ENCODE results near the gene MED31. TPM values are rescaled to one million over a fixed set of nuclear protein-coding genes. Genes with fewer than 3 reads are reported as not detected.
A peak's percentile ranks its signal among the peaks of the same experiment; 100 is the strongest.
"Not testable (repeated sequence)": the region's sequence is repeated elsewhere in the genome, so short reads cannot be mapped to it uniquely, and the experiment has no call there.

Gene MED31
- total RNA-seq, 1 experiment from 2014 or later, result 10.6 TPM

DNA sequence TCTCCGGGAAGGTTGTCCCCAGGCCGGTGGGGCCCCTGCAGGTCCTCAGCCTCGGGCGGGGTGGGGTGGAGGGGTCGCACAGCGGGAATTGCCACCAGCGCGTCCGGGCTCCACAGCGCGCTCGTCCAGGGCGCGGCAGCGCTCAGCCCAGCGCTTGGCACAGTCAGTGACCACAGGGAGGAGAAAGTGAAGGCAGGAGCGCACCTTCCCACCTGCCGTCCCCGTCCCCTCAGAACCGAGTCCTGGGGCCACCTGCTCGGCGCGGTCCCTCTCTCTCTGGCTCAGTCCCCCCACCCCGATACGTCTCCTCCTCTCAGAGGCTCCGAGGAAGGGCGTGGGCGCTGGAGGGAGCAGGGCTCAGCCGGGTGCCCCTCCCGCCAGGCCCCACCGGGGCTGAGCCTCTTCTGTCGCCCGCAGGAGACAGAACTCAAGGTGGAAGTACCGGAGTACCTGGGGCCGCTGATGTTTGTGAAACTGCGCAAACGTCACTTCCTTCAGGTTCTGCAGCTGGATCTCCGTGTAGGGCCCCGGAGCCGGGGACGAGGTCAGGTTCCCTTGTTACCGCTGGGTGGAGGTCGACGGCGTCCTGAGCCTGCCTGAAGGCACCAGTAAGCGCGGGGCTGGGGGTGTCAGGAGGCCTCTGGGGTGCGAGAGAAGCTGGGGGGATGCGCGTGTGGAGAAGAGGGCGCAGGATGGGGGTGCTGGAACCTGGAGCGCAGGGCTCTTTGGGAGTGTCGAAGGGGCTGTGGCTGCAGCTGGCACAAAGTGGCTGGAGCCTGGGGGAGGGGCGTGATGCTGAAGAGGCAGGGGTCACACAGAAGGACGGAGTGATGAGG is 5.6 kb upstream of the MED31 start:
- POLR2A ChIA-PET, result interaction anchor here (0.7 kb wide), 1 partner anchor 63 kb away, joined by 3 read pairs; no protein-coding TSS in a partner anchor
- peaks cover 65% of the 10 kb centered on the region for H3K27me3 Mint-ChIP-seq (ENCODE audit: low read depth)
- TF ChIP-seq, protein P1, sequence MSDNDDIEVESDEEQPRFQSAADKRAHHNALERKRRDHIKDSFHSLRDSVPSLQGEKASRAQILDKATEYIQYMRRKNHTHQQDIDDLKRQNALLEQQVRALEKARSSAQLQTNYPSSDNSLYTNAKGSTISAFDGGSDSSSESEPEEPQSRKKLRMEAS (CRISPR knock-in tag; IDR thresholded peaks at IDR 0.05), result peak; percentile 26; the same call in 1 of the 2 replicates
- TF ChIP-seq, protein P2, sequence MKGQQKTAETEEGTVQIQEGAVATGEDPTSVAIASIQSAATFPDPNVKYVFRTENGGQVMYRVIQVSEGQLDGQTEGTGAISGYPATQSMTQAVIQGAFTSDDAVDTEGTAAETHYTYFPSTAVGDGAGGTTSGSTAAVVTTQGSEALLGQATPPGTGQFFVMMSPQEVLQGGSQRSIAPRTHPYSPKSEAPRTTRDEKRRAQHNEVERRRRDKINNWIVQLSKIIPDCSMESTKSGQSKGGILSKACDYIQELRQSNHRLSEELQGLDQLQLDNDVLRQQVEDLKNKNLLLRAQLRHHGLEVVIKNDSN (CRISPR knock-in tag; IDR thresholded peaks at IDR 0.05), result 0 out of 2 replicates have a peak, but pooled peaks have one; percentile 17
- TF ChIP-seq CREM (CRISPR knock-in tag; IDR thresholded peaks at IDR 0.05), result peak; percentile 57; the same call in 1 of the 2 replicates
- H3K4me3 Mint-ChIP-seq, result peak overlapping the region; percentile 85
- peak; percentile 58 for ATAC-seq
- H3K9me3 Mint-ChIP-seq, H3K36me3 Mint-ChIP-seq, H3K27ac Mint-ChIP-seq: not testable (repeated sequence)
- peak; percentile 69 for DNase-seq (ENCODE audit: low spot score)
- CTCF ChIA-PET, result interaction anchor here (0.8 to 1.5 kb wide), 6 partner anchors 9 to 254 kb away, joined by 3 to 9 read pairs (median 5); partner anchors contain the start of gene SLC13A5
- peaks cover 38% of the 10 kb centered on the region for H3K4me1 Mint-ChIP-seq

DNA sequence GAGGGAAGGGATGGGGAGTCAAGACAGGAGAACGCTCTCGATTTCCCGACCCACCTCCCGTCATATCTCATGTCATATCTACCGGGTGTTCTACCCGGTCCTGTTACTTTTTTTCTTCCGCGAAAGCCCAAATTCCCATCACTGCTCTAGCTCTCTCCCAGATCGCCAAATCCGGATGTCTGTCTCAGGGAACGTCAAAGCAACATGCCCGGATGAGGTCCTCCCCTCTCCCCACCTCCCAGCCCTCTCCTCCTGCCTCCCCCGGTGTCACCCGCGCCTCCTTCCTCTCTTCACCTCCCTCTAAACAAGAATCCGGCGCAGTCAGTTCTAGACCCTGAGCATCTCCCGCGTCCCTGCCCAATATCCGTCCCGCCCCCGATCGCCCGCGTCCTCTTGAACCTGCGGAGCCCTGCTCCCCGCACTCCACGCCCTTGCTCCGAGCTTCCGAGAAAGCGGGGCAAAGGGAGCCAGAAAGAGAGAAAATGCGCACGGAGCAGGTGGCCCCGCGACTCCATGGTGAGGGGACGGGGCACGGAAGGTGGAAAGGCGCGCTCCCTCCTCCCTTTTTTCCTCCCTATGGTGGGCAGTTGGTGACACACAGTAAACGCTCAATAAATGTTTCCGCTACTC is 4.4 kb upstream of the MED31 start:
- H3K27ac Mint-ChIP-seq; CTCF ChIA-PET; DNase-seq (ENCODE audit: low spot score); POLR2A ChIA-PET; ATAC-seq; H3K36me3 Mint-ChIP-seq; H3K9me3 Mint-ChIP-seq: not testable (repeated sequence)
- Mint-ChIP-seq H3K27me3 (ENCODE audit: low read depth) (peaks cover 60% of the 10 kb centered on the region), H3K4me3 (peak overlapping the region; percentile 85), H3K4me1 (peaks cover 38% of the 10 kb centered on the region)

DNA sequence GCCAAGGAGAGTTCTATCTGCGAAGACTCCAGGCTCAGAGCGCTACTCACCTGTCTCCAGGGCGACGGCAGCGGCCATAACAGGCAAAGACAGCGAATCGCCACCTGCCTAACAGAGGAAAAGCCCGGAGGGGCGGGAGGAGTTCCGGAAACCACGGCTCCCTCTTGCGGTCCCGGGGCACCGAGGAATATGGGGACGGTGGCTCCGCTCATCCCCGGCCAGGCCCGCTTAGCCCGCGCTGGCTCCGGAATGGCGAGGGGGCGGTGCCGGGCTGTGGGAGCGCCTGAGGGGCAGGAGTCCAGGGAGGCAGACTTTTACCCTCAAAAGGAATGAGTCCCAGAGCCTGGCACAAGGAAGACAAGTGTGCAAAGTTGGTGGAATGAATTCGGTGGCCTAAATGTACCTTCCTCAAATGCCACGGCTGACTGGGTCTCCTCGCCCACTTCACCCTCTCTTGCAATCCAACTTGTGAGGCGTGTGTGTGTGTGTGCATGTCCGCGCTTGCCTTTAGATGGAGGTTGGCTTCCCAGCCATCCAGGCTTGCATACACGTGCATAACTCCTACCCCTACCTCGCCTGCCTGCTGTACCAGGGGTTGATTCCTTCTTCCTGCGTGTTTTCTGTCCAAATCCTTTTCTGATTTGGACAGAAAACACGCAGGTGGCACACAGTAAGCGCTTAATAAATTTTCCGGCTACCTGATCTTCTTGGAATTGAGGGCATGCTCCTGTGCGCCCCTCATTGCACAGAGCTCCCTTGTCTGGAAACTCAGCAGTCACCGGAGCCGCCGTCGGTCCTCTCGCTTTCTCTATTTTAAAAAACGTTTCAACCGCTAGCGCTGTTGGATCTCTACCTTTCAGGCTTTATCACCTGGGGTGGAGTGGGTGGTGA is 3.7 kb upstream of the MED31 start:
- CTCF ChIA-PET, result interaction anchor here (1.1 kb wide), 1 partner anchor 160 kb away, joined by 3 read pairs; no protein-coding TSS in a partner anchor
- POLR2A ChIA-PET, result no interaction called here
- H3K27me3 Mint-ChIP-seq (ENCODE audit: low read depth), result peaks cover 54% of the 10 kb centered on the region
- TF ChIP-seq ZNF671 (CRISPR knock-in tag; IDR thresholded peaks at IDR 0.05) (no peak), JUN (CRISPR knock-in tag; IDR thresholded peaks at IDR 0.05) (no peak), SP1 (CRISPR knock-in tag; conservative IDR thresholded peaks at IDR 0.05) (no peak), ETV6 (CRISPR knock-in tag; IDR thresholded peaks at IDR 0.05) (0 out of 2 replicates have a peak, but pooled peaks have one; percentile 37)
- TF ChIP-seq, protein P3, sequence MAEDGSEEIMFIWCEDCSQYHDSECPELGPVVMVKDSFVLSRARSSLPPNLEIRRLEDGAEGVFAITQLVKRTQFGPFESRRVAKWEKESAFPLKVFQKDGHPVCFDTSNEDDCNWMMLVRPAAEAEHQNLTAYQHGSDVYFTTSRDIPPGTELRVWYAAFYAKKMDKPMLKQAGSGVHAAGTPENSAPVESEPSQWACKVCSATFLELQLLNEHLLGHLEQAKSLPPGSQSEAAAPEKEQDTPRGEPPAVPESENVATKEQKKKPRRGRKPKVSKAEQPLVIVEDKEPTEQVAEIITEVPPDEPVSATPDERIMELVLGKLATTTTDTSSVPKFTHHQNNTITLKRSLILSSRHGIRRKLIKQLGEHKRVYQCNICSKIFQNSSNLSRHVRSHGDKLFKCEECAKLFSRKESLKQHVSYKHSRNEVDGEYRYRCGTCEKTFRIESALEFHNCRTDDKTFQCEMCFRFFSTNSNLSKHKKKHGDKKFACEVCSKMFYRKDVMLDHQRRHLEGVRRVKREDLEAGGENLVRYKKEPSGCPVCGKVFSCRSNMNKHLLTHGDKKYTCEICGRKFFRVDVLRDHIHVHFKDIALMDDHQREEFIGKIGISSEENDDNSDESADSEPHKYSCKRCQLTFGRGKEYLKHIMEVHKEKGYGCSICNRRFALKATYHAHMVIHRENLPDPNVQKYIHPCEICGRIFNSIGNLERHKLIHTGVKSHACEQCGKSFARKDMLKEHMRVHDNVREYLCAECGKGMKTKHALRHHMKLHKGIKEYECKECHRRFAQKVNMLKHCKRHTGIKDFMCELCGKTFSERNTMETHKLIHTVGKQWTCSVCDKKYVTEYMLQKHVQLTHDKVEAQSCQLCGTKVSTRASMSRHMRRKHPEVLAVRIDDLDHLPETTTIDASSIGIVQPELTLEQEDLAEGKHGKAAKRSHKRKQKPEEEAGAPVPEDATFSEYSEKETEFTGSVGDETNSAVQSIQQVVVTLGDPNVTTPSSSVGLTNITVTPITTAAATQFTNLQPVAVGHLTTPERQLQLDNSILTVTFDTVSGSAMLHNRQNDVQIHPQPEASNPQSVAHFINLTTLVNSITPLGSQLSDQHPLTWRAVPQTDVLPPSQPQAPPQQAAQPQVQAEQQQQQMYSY (CRISPR knock-in tag; IDR thresholded peaks at IDR 0.05), result 0 out of 2 replicates have a peak, but pooled peaks have one; percentile 23
- TF ChIP-seq, protein P1 (CRISPR knock-in tag; IDR thresholded peaks at IDR 0.05), result 0 out of 2 replicates have a peak, but pooled peaks have one; percentile 17
- TF ChIP-seq, protein P4, sequence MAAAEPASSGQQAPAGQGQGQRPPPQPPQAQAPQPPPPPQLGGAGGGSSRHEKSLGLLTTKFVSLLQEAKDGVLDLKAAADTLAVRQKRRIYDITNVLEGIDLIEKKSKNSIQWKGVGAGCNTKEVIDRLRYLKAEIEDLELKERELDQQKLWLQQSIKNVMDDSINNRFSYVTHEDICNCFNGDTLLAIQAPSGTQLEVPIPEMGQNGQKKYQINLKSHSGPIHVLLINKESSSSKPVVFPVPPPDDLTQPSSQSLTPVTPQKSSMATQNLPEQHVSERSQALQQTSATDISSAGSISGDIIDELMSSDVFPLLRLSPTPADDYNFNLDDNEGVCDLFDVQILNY (CRISPR knock-in tag; IDR thresholded peaks at IDR 0.05), result 0 out of 2 replicates have a peak, but pooled peaks have one; percentile 1
- TF ChIP-seq, protein P5, sequence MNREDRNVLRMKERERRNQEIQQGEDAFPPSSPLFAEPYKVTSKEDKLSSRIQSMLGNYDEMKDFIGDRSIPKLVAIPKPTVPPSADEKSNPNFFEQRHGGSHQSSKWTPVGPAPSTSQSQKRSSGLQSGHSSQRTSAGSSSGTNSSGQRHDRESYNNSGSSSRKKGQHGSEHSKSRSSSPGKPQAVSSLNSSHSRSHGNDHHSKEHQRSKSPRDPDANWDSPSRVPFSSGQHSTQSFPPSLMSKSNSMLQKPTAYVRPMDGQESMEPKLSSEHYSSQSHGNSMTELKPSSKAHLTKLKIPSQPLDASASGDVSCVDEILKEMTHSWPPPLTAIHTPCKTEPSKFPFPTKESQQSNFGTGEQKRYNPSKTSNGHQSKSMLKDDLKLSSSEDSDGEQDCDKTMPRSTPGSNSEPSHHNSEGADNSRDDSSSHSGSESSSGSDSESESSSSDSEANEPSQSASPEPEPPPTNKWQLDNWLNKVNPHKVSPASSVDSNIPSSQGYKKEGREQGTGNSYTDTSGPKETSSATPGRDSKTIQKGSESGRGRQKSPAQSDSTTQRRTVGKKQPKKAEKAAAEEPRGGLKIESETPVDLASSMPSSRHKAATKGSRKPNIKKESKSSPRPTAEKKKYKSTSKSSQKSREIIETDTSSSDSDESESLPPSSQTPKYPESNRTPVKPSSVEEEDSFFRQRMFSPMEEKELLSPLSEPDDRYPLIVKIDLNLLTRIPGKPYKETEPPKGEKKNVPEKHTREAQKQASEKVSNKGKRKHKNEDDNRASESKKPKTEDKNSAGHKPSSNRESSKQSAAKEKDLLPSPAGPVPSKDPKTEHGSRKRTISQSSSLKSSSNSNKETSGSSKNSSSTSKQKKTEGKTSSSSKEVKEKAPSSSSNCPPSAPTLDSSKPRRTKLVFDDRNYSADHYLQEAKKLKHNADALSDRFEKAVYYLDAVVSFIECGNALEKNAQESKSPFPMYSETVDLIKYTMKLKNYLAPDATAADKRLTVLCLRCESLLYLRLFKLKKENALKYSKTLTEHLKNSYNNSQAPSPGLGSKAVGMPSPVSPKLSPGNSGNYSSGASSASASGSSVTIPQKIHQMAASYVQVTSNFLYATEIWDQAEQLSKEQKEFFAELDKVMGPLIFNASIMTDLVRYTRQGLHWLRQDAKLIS (CRISPR knock-in tag; IDR thresholded peaks at IDR 0.05; ENCODE audit: borderline replicate concordance), result no peak
- TF ChIP-seq, protein P6, sequence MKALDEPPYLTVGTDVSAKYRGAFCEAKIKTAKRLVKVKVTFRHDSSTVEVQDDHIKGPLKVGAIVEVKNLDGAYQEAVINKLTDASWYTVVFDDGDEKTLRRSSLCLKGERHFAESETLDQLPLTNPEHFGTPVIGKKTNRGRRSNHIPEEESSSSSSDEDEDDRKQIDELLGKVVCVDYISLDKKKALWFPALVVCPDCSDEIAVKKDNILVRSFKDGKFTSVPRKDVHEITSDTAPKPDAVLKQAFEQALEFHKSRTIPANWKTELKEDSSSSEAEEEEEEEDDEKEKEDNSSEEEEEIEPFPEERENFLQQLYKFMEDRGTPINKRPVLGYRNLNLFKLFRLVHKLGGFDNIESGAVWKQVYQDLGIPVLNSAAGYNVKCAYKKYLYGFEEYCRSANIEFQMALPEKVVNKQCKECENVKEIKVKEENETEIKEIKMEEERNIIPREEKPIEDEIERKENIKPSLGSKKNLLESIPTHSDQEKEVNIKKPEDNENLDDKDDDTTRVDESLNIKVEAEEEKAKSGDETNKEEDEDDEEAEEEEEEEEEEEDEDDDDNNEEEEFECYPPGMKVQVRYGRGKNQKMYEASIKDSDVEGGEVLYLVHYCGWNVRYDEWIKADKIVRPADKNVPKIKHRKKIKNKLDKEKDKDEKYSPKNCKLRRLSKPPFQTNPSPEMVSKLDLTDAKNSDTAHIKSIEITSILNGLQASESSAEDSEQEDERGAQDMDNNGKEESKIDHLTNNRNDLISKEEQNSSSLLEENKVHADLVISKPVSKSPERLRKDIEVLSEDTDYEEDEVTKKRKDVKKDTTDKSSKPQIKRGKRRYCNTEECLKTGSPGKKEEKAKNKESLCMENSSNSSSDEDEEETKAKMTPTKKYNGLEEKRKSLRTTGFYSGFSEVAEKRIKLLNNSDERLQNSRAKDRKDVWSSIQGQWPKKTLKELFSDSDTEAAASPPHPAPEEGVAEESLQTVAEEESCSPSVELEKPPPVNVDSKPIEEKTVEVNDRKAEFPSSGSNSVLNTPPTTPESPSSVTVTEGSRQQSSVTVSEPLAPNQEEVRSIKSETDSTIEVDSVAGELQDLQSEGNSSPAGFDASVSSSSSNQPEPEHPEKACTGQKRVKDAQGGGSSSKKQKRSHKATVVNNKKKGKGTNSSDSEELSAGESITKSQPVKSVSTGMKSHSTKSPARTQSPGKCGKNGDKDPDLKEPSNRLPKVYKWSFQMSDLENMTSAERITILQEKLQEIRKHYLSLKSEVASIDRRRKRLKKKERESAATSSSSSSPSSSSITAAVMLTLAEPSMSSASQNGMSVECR (CRISPR knock-in tag; IDR thresholded peaks at IDR 0.05; ENCODE audit: borderline replicate concordance), result no peak

More for the DNA sequence above, 3.7 kb upstream of the MED31 start:
- H3K4me3 Mint-ChIP-seq, result peak overlapping the region; percentile 85
- ATAC-seq (peak; percentile 38), DNase-seq (ENCODE audit: low spot score) (peak; percentile 83)
- H3K36me3 Mint-ChIP-seq, result peaks cover 2% of the 10 kb centered on the region; the same call in 1 of the 2 replicates
- H3K9me3 Mint-ChIP-seq, result no peaks in the 10 kb centered on the region
- H3K4me1 Mint-ChIP-seq, result peaks cover 43% of the 10 kb centered on the region
- no peak overlapping the region for H3K27ac Mint-ChIP-seq
